Measurements from ENCODE around the gene MRPS15.

Gene MRPS15

DNA sequence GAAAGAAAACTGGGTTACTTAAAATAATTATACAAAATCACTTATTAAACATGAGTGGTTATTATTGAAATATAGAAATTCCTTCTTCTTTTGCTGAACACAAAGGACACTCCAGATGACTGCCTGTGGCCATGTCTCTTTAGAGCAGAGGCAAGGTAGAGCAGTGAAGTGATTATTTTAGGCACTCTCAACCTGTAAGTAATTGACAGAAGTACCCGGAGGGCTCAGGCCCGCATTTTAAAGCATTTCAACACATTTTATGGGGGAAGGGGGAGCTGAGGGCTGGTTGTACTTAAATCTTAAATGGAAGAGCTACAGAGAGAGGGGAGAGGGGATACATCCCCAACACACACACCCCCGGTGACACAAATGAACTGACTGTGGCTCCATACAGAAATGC is 24.1 kb downstream of the MRPS15 start:
- in situ Hi-C loops (cut with MboI; ENCODE audit: low pct_unique_long_range_greater_than_20kb, low sequenced_read_pairs), result no loop called here
- DNase-seq, result no peak

DNA sequence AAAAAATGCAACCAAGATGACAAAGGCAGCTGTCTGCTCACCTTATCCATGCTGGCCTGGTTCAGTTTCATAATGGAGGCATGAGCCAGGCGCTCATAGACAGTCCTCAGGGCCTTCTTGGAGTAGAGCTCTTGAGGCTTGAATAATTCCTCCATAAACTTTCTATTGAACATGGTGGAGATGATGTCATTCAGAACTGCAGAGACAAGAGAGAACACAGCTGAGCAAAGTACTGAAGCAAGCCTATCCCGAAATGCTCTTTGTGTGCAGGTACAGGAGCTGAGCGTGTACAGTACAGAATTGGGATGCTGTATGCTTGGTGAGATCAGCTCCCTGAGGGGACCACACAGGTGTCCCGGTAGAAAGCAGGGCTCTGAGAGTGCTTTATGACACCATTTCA is 25.5 kb downstream of the MRPS15 start:
- in situ Hi-C loops (cut with MboI; ENCODE audit: low pct_unique_long_range_greater_than_20kb, low sequenced_read_pairs), result no loop called here
- DNase-seq, result no peak

DNA sequence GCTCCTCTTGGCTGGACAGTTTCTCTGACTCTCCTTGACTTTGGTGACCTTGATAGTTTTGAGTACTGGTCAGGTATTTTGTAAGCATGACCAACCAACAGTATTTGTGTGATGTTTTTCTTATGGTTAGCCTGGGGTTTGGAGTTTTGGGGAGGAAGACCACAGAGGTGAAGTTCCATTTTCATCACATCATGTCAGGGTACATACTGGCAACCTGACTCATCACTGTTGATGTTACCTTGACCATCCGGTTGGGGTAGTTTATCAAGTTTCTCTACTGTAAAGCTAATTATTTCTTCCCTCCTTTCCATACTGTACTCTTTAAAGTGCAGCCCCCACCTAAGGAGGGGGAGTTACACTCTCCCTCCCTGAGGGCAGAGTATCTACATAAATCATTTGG is 27.4 kb downstream of the MRPS15 start:
- no peak for DNase-seq
- in situ Hi-C loops (cut with MboI; ENCODE audit: low pct_unique_long_range_greater_than_20kb, low sequenced_read_pairs), result no loop called here

DNA sequence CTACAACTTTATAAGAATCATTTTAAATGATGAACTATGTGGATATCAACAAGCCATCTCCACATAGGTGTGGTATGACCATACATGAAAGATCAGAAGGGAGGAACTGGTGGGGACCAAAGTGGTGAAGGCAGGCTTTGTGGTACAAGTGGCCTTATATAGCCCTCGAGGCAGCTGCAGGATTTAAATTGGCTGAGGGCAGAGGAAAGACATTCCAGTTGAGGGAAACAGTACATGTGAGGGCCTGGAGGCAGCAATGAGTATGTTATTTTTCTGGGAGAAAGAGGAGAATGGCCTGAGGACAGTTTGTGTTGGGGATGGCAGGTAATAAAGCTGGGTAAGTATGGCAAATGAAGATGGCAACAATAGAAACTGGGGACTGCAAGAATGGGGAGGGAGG is 31.1 kb downstream of the MRPS15 start:
- in situ Hi-C loops (cut with MboI; ENCODE audit: low pct_unique_long_range_greater_than_20kb, low sequenced_read_pairs), result no loop called here

DNA sequence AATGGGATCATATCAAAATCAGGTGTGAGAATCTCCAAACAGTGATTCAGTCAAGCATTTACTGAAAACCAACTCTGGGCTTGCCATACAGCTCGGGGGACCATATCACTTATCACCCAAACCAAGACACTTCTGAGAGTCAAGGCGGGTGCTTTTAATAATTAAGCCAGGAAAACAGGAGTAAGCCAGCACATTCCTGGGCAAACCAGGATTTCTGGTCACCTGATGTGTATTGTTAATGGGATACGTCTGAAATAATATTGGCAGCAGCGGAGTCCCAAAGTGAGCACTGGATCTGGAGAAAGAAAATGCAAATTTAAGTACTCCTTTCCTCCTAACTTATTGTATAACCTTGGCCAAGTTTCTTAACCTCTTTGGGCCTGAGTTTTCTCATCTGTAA is 31.6 kb downstream of the MRPS15 start:
- DNase-seq, result no peak
- in situ Hi-C loops (cut with MboI; ENCODE audit: low pct_unique_long_range_greater_than_20kb, low sequenced_read_pairs), result no loop called here

More for the DNA sequence above, 31.1 kb downstream of the MRPS15 start:
- DNase-seq, result no peak

DNA sequence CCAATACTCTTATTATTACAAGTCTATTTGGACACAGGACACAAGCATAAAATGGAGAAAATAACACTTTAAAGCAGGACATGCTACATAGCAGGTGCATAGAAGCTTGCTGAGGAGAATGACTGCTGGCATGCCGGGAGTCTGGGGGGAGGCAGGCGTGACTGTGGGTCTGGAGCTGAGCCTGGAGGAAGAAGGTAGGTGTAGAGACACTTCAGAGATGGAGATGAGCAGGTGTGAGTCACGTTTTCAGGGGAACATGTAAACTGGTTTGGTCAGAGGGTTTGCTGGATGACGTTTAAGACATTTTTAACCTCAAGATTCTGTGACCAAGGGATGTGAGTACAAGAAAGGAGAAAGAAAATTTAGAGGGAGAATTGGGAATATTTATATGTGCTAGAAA is 38.4 kb downstream of the MRPS15 start:
- in situ Hi-C loops (cut with MboI; ENCODE audit: low pct_unique_long_range_greater_than_20kb, low sequenced_read_pairs), result no loop called here
- DNase-seq, result no peak

DNA sequence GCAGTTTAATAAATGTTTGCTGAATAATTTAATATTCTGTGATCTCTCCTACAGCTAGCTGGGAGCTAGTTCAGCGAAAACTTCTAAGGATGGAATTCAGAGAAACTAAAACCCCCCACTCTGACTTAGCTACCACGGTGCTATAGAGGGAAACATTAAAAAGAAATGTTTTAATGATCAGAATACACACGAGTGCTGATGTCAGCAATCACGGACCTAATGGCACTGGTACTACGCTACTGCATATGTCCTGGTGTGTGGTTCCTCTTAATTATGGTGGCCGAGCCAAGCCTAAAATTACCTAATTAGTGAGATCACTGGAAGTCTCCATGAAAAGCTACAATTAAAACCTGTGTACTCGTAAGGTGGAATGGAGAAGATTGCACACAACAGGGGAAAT is 42.5 kb downstream of the MRPS15 start:
- in situ Hi-C loops (cut with MboI; ENCODE audit: low pct_unique_long_range_greater_than_20kb, low sequenced_read_pairs), result no loop called here

DNA sequence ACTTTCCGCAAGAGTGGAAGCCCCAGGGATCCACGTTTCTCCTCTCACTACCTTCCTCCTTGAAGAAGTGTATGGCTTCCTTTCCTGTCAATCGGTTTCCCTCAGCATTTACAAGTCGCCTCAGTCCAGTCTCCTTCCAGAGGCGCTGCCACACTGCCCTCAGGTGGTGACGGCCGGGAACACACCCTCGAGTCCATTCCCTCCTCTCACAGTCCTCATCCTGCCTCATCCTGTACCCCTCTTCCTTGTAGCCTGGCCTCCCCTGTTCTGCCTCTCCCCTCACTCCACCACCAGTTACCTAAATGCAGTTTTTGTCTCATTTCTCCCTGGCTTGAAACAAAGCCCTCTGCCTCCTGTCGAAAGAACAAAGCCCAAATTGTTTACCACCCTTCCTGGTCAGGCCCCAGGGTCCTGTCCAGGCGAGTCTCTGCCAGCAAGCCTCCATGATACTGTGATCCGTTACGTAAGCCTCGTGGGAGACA is 43.3 kb downstream of the MRPS15 start:
- in situ Hi-C loops (cut with MboI; ENCODE audit: low pct_unique_long_range_greater_than_20kb, low sequenced_read_pairs), result no loop called here
- DNase-seq, result peak; percentile 95

More for the DNA sequence above, 42.5 kb downstream of the MRPS15 start:
- no peak for DNase-seq

DNA sequence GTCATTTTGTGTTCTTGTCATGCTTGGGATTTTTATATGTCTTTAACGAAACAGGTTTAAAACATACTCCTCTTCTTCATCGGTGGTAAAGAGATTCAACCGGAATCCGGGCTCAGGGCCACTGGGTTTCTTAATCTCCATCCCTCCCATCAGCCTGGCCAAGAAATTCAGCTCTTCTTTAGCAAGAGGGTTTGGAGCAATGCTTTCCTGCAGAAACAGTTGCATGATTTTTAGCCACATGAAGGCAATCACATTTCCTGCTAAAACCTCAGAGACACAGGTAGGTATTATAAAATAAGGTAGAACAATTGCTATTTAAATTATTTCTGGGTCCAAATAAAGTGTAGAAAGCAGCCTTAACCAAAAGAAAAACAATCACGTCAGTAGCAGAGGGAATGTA is 43.8 kb downstream of the MRPS15 start:
- in situ Hi-C loops (cut with MboI; ENCODE audit: low pct_unique_long_range_greater_than_20kb, low sequenced_read_pairs), result no loop called here
- no peak for DNase-seq

DNA sequence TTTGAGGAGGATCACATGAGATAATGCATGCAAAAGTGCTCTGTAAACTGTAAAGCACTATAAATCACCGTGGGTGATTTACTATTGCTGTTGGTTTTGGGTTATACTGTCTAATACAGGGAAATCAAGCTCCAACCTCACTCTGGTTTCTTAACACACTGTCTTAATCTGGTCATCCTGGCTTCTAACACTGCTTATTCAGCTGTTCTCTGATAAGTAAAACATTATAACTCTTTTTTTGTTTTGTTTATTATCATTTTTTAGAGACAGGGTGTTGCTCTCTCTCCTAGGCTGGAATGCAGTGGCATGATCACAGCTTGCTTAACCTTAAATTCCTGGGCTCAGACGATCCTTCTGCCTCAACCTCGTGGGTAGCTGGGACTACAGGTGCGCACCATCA is 44.6 kb downstream of the MRPS15 start:
- DNase-seq, result no peak
- in situ Hi-C loops (cut with MboI; ENCODE audit: low pct_unique_long_range_greater_than_20kb, low sequenced_read_pairs), result no loop called here

DNA sequence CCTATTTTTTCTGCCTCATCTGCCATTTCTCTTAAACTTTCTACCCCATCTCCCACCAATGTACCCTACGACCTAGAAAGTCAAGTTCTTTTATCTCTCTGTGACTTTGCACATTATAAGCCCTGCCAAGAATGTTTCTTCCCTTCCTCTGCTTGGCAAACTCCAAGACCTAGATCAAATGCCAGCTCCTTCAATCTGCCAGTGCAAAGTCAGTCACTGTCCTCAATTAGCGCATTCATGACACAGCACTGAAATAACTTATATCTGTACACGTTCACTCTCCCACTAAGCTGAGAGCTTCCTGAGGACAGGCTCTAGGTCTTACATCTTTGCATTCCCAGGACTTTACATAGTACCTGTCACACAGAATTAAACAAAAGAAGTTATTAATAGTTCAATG is 45.0 kb downstream of the MRPS15 start:
- in situ Hi-C loops (cut with MboI; ENCODE audit: low pct_unique_long_range_greater_than_20kb, low sequenced_read_pairs), result no loop called here
- no peak for DNase-seq

DNA sequence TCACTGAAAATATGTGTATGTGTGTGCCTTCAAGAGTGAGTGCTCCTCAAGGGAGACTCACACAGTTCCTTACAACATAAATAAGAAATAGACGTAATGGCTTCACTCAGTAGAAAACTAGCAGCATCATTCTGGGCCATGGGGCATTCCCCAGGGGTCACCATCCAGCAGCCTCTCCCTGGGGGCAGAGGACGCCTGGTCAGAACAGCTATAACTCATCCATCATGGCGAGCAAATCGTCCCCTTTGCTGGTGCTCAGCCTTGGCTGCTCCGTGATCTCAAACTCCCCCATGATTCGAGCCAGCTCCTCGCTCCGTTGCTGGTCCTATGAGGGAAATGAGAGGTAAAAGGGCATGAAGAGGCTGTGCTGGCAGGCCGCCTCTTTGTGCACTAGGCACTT is 46.3 kb downstream of the MRPS15 start:
- no peak for DNase-seq
- in situ Hi-C loops (cut with MboI; ENCODE audit: low pct_unique_long_range_greater_than_20kb, low sequenced_read_pairs), result no loop called here

DNA sequence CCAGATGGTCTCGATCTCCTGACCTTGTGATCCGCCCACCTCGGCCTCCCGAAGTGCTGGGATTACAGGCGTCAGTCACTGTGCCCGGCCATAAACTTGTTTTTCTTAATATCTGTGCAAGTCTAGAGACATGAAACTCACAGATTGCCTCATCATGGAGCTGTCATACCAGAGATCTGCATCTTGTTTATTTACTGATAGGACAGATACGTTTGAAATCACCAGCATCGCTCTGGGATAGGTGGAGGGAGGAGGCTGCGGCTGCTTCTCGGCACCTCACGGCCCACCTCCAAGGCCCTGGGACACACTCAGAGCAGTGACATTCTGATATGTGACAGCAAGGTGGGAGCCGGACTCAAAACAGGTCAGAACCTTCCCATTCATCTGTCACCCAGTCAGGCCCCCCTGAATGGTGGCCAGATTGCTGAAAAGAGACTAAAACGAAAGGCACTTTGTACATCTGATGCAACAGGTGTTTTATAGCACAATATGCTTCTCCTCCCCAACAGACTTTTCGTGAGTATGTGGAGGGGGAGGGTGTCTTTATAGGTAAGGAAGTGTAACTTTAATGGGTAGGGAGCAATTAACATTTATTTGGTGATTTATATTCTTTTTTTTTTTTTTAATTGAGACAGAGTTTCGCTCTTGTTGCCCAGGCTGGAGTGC is 48.4 kb downstream of the MRPS15 start:
- in situ Hi-C loops (cut with MboI; ENCODE audit: low pct_unique_long_range_greater_than_20kb, low sequenced_read_pairs), result no loop called here
- no peak for DNase-seq

DNA sequence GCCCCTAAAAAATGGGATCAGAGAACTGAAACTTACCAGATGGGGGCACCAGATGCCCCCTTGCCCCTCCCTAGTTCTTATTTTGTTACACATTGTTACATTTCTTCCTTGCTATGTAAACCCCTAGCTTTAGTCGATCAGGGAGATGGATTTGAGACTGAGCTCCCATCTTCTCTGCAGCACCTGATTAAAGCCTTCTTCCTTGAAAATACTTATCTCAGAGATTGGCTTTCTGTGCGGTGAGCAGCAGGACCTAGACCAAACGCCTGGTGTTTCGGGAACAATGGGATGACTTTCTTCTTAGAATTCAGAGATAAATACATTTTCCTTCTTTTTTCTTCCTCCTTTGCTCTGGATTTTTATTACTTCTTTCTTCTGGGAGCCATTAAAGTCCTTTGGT is 49.8 kb downstream of the MRPS15 start:
- no peak for DNase-seq
- in situ Hi-C loops (cut with MboI; ENCODE audit: low pct_unique_long_range_greater_than_20kb, low sequenced_read_pairs), result no loop called here

DNA sequence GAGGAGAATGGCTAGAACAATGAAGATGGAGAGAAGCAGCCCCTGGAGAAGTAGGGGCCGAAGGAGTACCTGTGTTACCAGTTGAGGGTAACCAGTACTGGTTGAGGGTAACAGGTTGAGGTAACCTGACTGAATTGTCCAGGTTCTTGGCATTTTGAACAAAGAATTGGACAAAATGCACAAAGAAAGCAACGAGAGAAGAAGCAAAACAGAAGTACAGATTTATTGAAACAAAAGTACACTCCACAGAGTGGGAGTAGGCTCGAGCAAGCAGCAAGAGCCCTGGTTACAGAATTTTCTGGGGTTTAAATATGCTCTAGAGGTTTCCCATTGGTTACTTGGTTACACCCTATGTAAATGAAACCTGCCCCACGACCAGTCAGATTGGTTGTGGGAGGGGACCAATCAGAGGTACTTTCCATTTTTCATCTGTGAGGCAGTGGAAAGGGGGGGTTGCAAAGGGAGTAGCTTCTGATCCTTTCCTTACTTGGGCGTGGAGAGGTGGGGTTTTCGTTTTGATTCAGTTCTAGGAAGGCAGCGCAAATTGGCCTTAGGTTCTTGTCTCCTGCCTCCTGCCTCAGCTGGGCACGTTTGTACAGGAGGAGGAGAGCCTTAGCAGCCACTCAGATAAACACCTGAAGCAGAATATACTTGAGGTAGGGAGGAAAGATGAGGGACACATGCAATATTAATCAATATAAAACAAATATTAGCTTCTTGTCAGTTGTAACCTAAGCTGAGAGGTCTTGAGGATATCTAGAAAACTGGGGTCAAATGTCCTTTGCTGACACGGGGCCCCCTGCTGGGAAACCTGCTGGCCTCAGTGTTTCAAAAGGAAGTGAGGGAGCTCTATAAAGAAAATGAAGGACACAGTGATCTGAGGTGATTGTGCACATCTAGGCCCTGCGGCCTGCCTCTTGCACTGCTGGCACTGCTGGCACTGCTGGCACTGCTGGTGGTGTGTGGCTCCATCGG is 52.2 kb downstream of the MRPS15 start:
- in situ Hi-C loops (cut with MboI; ENCODE audit: low pct_unique_long_range_greater_than_20kb, low sequenced_read_pairs), result no loop called here
- DNase-seq, result peak; percentile 29

DNA sequence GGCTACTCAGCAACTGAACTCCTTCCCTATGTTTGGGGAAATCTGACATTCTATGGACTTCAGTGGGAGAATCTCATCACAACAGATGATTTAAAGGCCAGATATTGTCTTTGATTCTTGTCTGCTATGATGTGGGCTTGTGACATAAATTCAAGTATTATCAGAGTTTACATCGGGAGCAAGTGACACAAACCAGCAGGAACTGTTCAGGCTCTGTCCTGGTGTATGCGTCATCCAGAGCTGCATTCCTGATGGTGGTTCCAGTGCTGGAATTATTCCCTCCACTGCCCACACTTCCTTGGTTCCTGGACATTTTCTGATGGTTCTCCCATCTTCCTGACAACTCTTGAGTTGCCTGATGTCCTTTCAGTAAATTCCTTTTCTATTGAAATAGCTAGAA is 55.7 kb downstream of the MRPS15 start:
- in situ Hi-C loops (cut with MboI; ENCODE audit: low pct_unique_long_range_greater_than_20kb, low sequenced_read_pairs), result no loop called here
- DNase-seq, result no peak

DNA sequence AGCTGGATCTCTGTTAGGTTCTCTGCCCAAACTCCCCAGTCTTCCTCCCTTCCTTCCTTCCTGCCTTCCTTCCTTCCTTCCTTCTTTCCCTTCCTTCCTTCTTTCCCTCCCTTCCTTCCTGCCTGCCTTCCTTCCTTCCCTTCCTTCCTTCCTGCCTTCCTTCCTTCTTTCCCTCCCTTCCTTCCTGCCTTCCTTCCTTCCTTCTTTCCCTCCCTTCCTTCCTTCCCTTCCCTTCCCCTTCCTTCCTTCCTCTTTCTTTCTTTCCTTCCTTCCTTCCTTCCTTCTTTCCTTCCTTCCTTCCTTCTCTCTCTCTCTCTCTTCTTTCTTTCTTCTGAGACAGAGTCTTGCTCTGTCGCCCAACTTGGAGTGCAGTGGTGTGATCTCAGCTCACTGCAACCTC is 57.7 kb downstream of the MRPS15 start:
- no peak for DNase-seq
- in situ Hi-C loops (cut with MboI; ENCODE audit: low pct_unique_long_range_greater_than_20kb, low sequenced_read_pairs), result no loop called here

Data from KBM-7 (cell line).